Inflammatory macrophage treated with lipopolysaccharide for 1 hour (primary cell): ENCODE data around the gene SVIL.
"Not testable (repeated sequence)": the region's sequence is repeated elsewhere in the genome, so short reads cannot be mapped to it uniquely, and the experiment has no call there.

Source experiments
- DNase-seq, 2 donors: peaks; one replicate each; pipeline ENCODE4 v3.0.0-alpha.2; 2020 to 2022

SVIL gene

DNA sequence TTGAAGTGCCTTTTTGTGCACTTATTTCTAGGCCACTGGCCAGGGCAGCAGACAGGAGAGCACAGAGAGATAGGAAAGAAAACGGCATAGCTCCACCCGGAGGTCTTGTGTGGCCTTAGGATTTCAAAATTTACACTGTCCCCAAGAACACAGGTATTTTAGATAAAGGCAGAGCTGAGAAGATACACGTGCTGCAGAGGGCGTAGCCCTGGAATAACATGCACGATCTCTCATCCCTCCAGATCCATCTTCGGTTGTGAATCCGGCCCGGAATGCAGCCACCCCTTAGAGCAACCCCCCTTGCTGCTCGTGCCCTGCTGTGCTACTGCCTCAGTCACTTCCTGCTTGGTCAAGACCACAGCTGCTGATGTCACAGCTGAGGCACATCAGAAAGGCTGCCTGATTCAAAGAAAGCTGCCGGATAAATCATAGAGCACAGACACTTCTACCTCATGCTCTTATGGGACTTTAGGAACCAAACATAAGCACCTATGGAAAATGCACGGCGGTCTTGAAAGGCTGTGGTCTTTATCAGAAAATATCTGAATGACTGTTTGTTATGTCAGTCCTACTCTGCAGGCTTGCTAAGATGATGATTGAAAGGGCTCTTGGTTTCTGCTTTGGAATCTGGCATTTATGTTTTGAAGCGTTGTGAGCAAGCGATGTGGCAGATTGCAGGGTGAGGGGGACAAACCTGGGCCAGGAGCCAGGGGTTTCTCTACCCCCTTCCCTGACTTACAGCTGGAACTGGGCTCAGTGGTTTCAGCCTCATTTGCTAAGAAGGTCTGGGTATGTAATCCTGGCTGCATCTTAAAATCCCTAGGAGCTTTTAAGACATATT, 152.0 kb downstream of the SVIL start:
- no peak for DNase-seq

DNA sequence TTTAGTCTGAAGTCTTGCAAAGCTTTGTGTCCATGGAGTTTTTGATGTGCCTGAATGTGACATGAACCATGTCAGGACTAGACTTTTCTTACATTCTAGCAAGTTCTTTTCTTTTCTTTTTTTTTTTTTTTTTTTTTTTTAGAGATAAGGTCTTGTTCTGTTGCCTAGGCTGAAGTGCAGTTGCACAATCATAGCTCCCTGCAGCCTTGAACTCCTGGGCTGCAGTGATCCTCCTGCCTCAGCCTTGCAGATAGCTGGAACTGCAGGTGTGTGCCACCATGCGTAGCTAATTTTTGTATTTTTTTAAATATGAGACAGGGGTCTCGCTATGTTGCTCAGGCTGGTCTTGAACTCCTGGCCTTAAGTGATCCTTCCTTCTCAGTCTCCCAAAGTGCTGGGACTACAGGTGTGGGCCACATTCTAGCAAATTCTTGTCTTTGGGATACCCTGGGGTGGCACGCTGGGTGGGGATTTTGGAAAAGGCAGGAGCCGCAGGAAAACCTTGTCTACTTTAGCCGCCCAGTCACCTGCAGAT, 152.8 kb downstream of the SVIL start:
- no peak for DNase-seq

DNA sequence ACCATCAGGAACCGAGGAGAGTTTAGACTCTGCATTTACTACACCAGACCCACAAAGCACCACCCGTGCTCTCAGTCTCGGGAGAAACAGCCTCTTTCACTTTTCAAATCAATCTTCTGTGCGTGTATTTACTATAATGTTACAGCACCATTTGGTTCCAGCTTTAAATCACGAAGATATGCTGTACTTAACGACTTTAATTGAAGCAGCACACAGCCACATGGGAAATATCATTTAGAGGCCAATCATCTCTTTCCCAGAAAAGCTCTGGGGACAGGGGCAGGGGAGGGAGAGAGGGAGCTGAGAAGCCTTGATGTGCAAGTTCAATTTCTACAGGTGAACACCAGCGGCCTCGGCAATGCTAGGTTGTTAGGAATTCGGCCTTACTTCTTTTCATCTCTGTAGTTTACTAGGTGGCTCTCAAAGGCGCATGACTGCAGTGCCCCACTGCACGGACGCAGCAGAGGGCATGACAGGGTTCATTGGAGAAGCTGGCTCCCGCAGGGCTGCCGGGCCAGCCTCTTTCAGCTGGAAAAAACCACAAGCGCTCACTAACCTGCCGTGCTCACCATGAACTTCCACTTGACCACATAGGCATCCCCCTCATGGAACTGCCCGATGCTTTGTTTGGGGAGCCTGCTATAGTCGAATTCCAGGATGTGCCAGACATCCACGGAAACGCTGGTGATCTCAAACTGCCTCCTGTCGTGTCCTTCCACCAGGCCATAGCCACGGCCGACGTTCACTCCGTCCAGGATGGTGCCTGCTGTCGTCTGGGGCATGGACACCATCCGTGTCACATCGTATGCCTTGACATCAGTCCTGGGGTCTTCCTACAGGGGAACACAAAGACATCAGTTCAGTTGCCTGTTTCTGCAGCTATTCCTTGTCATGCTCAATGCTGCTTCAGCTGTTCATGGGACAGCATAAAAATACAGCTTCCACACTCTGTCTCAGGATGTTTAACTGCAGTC, 154.5 kb downstream of the SVIL start:
- DNase-seq: no peak

DNA sequence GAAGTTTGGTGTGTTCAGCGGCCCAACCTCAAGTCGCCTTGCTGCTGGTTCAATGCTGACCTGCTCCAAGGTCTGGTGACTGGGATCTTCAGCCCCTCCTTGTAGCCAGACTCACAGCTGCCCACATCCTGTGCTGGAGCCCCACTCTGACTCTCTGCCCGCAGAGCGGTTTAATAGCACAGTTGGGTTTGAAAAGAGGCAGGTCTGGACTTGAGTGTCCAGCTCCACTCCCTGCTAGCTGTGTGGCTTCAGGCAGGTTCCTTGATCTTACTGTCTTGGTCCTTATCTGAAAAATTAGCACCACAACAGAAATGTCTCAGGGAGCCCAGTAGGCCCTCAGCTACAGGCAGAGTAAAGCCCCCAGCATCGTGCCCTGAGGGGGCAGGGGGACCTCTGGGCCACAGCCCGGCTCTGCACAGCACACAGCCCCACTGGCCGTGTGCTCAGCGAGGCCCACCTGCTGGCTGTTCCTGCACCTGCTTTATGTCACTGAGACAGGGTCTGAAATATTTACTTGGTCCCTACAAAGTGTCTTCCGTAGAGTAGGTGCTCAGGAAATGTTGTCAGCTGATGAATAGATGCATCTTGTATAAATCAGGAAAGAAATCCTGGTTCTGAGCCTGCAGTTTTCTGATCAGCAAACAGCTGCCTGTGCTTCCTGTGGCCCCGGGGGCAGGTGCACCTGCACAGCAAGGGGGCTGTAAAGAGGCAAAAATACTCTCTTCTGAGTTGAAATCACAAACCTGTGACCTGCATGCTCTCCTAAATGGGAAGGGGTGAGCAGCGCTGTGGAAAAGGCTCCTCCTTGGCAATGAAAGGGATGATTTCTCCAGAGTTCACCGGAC, 155.5 kb downstream of the SVIL start:
- no peak for DNase-seq

DNA sequence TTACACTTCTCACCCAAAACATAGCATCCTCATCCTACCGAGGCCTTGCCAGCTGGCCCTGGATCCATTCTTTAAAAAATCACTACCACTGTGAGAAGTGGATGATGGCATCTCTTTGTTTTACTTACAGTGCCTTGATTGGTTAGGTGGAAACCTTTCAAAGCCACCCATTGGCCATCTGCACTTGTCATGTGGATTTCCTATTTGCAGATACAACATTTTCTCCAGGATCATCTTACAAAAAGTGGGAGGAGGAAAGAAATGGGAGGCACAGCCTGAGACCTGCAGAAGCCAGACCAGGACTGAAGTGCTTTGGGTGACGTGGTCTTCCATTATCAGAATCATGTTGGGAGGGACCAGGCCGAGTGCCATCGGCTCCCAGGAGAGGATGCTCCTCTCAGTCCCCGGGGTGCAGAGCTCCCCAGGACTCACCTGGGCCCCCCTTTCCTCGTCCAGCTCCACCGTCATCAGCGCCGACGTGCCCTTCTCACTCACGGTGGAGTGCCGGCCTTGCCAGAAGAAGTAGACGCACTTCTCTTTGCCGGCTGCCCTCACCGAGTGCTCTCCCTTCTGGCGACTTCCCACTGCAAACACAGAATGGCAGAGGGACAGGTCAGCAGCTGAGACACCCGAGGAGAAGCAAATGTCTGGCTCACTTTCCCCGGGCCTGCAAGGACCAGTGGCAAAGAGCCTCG, 161.2 kb downstream of the SVIL start:
- no peak for DNase-seq

DNA sequence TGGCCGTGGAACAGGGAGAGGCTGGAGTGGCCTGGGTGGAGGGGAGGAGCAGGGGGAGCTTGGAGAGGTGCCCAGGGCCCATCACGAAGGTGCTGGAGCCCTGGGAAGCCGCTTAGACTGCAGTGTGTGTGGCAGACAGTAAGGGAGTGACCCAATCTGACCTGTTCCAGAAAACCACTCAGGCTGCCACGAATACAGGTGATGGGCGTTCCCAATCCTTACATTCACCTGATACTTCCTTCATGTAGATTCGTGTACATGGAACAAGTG, 161.7 kb downstream of the SVIL start:
- no peak for DNase-seq

DNA sequence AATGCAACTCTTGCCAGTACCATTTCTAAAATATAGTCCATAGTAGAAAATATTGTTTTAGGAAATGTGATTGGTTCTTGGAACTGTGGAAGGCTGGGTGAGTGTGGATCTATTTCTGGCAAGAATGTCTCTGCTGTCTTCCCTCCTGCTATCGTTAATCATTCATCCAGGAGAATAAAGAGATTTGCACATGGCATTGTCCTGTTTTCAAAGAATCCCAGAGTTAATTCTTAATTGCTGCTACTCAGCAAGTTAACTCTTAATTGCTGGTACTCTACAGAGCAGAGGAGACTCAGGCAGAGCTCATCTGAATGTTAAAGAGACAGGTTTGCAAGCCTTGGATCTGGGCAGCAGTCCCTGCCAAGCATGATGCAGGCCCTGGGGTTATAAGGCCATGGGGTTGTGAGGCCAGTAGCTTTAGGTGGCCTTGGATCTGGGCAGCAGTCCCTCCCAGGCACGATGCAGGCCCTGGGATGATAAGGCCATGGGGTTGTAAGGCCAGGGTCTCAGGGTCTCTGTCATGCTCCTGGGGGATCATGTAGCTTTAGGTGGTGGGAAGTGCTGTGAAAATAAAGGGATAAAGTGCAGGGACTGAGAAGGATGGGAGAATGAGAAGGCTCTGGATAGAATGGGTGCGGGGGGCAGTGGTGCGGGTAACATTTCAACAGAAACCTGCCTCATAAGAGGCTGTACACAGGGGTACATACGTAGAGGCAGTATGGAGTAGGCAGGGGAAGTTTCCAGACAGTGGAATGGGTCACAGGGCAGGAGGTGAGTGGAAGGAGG, 162.3 kb downstream of the SVIL start:
- DNase-seq: no peak

DNA sequence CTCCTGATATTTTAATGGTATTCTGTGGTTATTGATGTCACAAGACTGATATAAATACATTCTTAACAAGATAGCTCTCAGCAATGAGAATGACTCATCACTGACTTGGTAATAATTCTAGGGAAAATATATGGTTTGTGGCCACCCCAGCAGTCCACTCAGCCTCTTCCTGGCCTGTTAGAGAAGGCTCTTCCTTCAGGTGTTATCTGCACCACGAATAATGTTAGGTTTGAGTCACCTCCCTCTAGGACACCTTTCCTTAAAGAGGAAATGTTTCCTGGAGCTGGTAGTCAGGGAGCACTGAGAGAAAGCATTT, 163.3 kb downstream of the SVIL start:
- DNase-seq: no peak

DNA sequence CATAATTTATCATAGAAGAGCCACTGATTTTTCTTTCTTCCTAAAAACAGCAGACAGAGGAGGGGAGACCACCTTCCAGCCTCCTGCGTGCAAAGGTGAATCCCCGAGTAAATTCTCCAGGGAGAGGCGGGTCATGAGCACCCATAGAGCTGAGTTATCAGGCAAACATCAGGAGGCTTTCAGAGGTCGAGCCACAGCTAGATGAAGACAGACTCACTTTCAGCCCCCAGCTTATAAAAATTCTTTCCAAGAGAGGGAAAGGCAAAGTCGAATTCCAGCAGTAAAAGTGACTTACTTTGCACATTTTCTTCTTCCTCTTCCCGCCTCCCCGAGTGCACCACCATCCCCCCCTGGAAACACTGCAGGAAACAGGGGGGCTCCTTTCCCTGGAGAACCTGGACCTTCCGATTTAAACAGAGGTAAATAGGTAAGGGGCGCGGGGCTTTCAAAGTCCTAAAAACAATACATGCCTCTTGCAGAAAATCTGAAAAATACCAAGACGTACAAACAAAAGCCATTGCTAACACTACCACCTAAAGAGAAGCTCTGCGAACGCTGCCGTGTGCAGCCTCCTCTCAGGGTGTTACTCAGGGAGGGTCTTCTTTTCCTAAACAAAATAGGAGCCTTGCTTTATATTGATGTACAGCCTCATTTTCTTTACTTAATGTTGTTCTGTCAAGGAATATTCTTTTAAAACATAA, 163.8 kb downstream of the SVIL start:
- DNase-seq: no peak

DNA sequence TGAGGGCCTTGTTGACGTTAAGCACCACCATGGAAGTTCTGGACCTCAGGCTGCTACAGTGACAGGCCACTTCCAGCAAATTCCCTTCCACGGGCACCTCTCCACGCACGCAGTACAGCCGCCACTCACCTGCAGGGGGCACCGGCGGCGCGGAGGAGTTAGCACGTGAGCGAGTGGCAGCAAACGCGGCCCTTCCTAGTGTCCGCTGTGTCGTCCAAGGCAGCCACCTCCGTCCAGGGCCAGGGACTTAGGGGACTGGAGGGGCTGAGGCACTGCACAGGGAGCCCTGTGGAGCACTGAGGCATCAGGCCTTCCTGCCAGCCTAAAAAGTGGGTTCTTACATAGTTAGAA, 164.4 kb downstream of the SVIL start:
- DNase-seq: no peak

DNA sequence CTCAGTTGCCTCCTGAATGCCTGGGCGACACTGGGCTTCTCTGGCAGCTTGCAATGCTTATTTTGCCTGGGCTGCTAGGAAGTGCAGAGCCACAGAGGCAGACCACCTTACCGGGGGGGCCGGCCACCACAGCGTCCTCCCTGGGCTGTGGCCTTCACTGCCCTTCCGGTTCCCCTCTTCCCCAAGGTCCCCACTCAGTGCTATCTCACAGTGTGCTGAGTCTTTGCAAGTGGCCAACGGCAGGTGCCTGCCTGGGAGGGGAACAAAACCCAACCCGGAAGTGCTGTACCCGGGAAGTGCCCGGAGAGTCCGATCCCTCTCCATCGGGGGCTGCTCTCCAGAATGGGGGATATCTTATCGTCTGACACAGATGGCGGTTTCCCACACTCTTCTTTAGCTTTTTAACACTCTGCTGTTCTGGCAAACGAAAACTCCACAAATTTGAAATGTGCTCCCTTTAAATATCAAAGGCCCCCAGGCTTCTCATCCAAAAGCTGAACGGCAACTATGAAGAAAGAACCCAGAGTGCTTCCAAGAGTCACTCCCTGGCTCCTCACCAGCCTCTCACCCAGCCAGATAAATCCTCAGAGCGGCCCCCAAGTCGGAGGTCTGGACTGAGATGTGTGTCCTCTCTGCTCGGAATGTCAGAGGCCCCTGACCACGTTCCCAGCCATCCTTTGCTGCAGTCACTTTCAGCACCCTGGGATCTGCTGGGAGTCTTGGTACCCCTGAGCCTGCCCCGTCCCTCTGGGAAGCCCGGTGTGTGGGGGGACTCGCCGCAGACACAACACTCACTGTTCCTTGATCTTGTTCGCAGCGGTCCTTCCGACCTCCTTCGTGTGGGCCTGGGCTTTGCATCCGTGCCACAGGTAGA, 165.1 kb downstream of the SVIL start:
- DNase-seq: no peak

DNA sequence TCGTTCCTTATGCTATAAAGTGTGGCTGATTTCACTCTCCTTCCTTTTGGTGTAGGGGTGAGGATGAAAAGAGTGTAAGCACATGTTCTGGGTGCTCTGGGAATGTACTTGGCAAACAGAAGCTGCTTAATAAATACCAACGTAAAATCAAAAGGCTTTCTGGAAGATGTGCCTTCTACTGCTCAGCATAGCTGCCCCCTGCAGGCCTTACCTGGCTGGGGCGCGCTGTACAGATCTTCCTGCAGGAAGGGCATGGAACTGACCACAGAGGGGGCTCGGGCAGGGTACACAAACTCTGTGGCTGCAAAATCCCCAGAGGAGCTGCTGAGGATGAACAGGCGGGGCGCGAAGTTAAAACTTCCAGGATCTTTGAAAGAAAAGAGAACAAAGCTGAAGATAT, 169.4 kb downstream of the SVIL start:
- no peak for DNase-seq

DNA sequence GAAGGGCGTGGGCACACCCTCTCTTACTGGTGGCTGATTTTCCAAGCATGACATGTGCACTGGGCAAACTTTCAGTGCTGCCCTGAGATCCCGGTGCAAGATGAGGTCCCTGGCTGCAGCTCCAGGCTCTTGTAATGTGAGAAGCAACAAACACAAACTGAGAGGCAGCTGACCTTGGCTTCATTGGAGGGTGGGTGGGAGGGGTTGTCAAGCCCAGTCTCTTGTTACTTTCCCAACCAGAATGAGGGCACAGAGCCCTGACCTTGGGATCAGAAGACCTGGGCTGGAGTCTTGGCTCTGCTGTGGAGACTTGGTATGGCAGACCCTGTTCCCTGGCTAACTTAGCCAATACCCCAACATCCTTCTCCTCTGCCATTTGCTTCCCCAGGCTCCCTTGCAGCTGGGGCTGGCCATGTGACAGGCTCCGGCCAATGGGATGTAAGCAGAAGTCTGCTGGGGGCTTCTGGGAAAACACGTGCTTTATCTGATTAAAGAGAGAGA, 170.1 kb downstream of the SVIL start:
- not testable (repeated sequence) for DNase-seq

DNA sequence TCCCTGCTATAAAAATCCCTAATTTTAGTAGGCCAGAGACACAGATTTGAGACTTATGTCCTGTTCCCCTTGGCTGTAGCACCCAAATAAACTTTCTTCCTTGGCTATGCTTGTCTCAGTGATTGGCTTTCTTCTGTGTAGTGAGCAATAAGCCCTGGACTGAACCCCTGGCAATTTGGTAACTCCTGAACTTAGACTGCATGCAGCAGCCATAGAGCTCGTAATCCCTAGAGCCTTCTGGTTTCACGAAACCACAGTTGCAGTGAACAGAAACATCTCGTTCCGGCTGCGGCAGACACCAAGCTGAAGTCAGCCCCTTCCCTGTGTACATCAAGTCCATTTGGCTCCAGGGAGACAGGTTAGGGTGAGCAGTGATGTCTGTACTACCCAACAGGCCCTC, 173.7 kb downstream of the SVIL start:
- DNase-seq: no peak

DNA sequence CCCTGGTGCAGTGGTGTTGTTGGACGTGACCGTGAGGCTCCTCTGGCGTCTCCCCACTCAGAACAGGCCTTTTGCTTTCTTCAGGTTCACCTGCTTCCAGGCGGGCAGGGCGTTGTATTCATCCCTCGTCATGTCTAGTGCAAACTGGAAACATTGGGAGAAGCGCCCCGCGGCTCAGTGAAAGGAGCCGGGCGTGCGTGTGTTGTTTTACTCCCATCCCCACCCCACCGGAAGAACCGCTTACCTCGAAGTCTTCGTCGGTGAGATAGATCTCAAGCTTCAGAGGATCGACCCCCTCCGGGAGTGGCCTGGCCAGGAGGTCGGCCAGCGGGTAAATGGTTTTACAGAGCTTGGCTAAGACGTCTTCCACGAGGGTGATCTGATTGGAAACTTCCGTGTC, 176.6 kb downstream of the SVIL start:
- not testable (repeated sequence) for DNase-seq

DNA sequence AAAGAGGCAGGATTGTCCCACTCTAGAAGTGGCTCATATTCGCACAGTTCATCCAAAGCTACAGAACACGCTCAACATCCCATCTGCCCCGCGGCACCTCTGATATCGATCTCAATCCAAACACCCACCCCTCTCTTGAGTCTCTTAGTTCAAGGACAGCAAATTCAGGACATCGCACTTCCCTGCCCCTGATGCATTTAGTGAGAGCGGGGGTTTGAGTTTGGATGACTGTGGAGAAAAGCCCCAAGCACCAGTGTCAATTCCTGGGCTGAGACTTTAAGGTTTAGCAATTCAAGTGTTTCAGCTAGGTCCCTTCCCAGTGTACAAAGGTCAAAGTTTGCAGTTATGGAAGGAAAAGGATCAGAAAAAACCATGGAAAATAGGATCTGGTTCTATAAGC, 179.7 kb downstream of the SVIL start:
- DNase-seq: no peak

DNA sequence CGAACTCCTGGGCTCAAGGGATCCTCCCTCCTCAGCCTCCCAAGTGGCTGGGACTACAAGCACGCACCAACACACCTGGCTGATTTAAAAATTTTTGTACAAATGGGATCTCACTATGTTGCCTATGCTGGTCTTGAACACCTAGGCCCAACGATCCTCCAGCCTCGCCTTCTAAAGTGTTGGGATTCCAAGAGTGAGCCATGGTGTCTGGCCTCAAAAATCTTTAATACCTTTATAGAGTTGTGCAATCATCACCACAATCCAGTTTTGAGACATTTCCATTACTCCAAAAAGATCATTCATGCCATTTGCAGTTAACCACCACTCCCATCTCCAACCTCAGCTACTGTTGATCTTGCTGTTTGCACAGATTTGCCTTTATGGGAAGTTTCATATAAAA, 180.5 kb downstream of the SVIL start:
- DNase-seq: no peak

DNA sequence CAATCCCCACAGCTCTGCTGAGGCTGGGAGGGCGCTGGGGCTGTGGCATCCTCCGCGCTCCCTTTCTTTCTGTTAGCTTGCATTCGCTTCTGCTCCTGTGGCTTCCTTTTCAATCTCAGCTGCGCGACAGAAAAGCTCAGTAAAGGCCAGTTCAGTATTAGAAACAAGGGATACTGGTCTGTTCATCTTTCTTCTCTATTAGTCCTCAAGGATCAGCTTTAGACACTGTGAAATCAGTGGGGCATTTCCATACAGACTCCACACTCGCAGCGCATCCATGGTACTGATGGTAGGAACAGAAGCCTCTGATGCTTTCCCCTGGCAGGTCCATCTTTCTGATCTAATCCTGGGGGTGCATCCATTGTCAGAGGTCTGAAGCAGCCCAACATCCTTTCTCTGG, 182.2 kb downstream of the SVIL start:
- DNase-seq: no peak

DNA sequence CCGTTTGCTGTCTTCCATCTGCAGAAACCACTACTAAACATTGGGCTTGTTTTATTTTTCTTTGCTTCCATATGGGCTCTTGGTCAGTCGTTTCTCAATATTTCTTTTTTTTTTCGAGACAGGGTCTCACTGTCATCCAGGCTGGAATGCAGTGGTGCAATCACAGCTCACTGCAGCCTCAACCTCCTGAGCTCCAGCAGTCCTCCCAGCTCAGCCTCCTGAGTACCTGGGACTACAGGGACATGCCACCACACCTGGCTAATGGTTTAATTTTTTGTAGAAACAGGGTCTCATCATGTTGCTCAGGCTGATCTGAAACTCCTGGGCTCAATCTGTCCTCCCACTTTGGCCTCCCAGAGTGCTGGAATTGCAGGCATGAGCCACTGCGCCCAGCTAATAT, 182.8 kb downstream of the SVIL start:
- DNase-seq: no peak

DNA sequence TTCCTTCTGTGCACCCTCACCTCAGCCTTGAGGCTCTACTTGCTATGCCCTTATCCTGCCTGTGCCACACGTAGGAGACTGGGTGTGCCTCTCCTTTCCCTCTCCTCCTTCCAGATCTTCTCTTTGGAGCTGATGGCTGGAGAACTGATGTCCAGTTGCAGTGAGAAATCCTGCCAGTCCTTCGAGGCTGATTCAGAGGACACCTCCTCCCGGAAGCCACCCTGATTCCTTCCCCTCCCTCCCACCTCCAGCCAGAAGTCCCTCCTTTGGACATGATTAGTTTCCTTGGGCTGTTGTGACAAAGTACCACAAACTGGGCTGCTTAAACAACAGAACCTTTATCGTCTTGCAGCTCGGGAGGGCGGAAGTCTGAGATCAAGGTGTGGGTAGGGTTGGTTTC, 184.4 kb downstream of the SVIL start:
- DNase-seq: no peak
